Smooth muscle cell of the coronary artery (primary cell): ENCODE results near the gene CLDND1. TPM values are rescaled to one million over a fixed set of nuclear protein-coding genes. Genes with fewer than 3 reads are reported as not detected.

Experiments used
- total RNA-seq: library from RNA; depleted of rRNA; stranded (reverse); fragments of >200 nt; gene quantifications from 2 replicates; pipeline ENCODE4 v1.2.3, GENCODE V29; 2014; ENCODE audit warnings: low replicate concordance

CLDND1 gene
- total RNA-seq, result 56.7 and 59.7 TPM in 2 replicates

GRCh38 chr3:98522544-98523281 lies at the start of gene CLDND1:
TSS of gene CLDND1 (minus strand) at chr3:98522902. CDS start at chr3:98521424, 1,478 bp downstream.

GRCh38 chr3:98531622-98532274 lies 9.0 kb upstream of the CLDND1 start, which contains the start of gene GPR15:
TSS of gene GPR15 (plus strand) at chr3:98531978. CDS start at chr3:98532034, 56 bp downstream.

GRCh38 chr3:98497381-98497780 lies 25.3 kb downstream of the CLDND1 start, which contains the start of gene OR5K2:
TSS of gene OR5K2 (plus strand) at chr3:98497681. CDS start at chr3:98497681, 0 bp downstream.

Other genes with a start within 250 kb of the CLDND1 start
- not detected in 2 replicates for gene OR5H2, start 240.4 kb downstream of the CLDND1 start, total RNA-seq
- gene OR5K4, start 169.0 kb downstream of the CLDND1 start, total RNA-seq, result not detected in 2 replicates
- gene OR5K3, start 132.2 kb downstream of the CLDND1 start, total RNA-seq, result not detected in 2 replicates
- not detected in 2 replicates for gene OR5K1, start 59.7 kb downstream of the CLDND1 start, total RNA-seq
- gene OR5K2, start 25.2 kb downstream of the CLDND1 start, total RNA-seq, result not detected in 2 replicates
- gene GPR15, start 9.1 kb upstream of the CLDND1 start, total RNA-seq, result not detected in 2 replicates
- 14.7 and 18.7 TPM in 2 replicates for gene CPOX, start 70.7 kb upstream of the CLDND1 start, total RNA-seq
- gene ST3GAL6, start 240.4 kb upstream of the CLDND1 start, total RNA-seq, result 3.0 and 6.0 TPM in 2 replicates